Activated CD4-positive, alpha-beta T cell treated with anti-CD3 and anti-CD28 coated beads for 36 hours (primary cell): ENCODE measurements around the gene PRSS3. TPM values are rescaled to one million over a fixed set of nuclear protein-coding genes. Genes with fewer than 3 reads are reported as not detected.
A peak's percentile ranks its signal among the peaks of the same experiment; 100 is the strongest.
"Not testable (repeated sequence)": the region's sequence is repeated elsewhere in the genome, so short reads cannot be mapped to it uniquely, and the experiment has no call there.

Source experiments
- ATAC-seq: fragments of 200-7000 bp; cut with Tn5 transposase; one replicate; pipeline ENCODE4 v1.10.0; 2021; ENCODE audit warnings: mild to moderate bottlenecking, moderate library complexity
- CTCF ChIA-PET: fragments of 350-600 bp; sonication (Branson Sonifier 250); formaldehyde crosslinking; loops from one replicate; lab custom pipeline; 2021; ENCODE audit warnings: antibody characterized with exemption; lab: Charles Lee
- POLR2A ChIA-PET: fragments of 350-600 bp; sonication (Branson Sonifier 250); formaldehyde crosslinking; loops from one replicate; lab custom pipeline; 2021; ENCODE audit warnings: antibody characterized with exemption, inconsistent platforms; lab: Charles Lee
- DNase-seq: peaks from one replicate; pipeline ENCODE4 v3.0.0-alpha.2; 2020
- H3K27ac Mint-ChIP-seq: one replicate; pipeline ENCODE4 v1.8.0; 2021; ENCODE audit warnings: mixed read lengths
- H3K27me3 Mint-ChIP-seq: one replicate; pipeline ENCODE4 v1.8.0; 2021; ENCODE audit warnings: mixed read lengths
- H3K36me3 Mint-ChIP-seq: one replicate; pipeline ENCODE4 v1.8.0; 2021; ENCODE audit warnings: low read depth, mixed read lengths
- H3K4me1 Mint-ChIP-seq: one replicate; pipeline ENCODE4 v1.8.0; 2021; ENCODE audit warnings: mixed read lengths
- H3K4me3 Mint-ChIP-seq: one replicate; pipeline ENCODE4 v1.8.0; 2021; ENCODE audit warnings: mild to moderate bottlenecking, moderate library complexity, mixed read lengths
- H3K9me3 Mint-ChIP-seq: one replicate; pipeline ENCODE4 v1.8.0; 2021; ENCODE audit warnings: low read depth, mixed read lengths
- intact Hi-C, 2 experiments: fragments of 100-400 bp; cut with DNase I in 1 of 2; cut with micrococcal nuclease in 1 of 2; formaldehyde crosslinking; loops; one replicate each; pipeline versions ENCODE4 v1.14.2 to v1.15.1; 2022 to 2024; cut with DNase I, micrococcal nuclease
- total RNA-seq, 2 experiments: library from RNA; stranded (reverse); gene quantifications; one replicate each; pipeline ENCODE4 v1.2.3, GENCODE V29; 2021

PRSS3 gene
- total RNA-seq, 2 experiments from 2014 or later: not detected

DNA sequence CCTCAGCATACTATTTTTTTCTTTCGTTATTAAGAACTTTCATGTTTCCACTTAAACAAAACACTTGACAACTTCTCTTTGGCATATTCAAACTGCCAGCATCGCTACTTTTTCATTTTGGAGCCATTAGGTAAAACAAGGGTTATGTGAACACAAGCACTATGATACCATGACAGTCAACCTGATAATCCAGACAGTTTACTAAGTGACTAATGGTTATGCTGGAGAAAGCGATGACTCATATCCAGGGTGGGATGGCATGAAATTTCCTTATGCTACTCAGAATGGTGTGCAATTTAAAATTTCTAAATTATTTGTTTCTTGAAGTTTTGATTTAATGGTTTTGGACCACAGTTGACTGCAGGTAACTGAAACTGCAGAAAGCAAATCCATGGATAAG lies 29.9 kb upstream of the PRSS3 start:
- Mint-ChIP-seq H3K27me3 (peaks cover 3% of the 10 kb centered on the region), H3K9me3 (no peaks in the 10 kb centered on the region), H3K4me3 (no peak overlapping the region), H3K36me3 (no peaks in the 10 kb centered on the region), H3K27ac (no peak overlapping the region), H3K4me1 (peaks cover 10% of the 10 kb centered on the region)
- DNase-seq: no peak
- intact Hi-C loops: no loop called here
- no peak for ATAC-seq
- CTCF ChIA-PET: no interaction called here
- POLR2A ChIA-PET: no interaction called here

DNA sequence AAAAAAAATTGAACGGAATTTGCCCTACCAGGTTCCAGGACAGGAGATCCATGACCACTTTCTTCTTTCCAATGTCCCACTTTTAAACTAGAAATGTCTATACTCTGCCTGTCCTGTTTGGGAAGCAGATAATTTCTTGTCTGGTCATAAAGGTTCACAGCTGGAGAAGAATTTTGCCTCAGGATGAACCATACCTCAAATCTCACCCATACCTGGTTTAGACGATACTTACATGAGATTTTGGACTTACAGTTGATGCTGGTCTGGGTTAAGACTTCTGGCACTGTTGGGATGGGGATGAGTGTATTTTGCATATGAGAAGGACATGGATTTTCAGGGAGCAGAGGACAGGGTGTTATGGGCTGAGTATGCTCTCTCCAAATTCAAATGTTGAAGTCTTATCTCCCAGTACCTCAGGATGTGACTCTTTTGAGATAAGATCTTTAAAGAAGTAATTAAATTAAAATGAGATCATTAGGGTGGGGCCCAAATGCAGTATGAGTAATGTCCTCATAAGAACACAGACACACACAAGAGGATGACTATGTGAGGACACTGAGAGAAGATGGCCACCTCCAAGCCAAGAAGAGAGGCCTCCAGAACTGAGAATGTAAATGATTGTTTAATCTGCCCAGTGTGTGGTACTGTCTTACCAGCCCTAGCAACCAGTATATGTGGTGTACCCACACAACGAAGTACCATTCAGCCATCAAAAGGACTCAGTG lies 25.0 kb upstream of the PRSS3 start:
- ATAC-seq: peak; percentile 53
- H3K36me3 Mint-ChIP-seq, H3K4me1 Mint-ChIP-seq, POLR2A ChIA-PET, intact Hi-C loops, H3K4me3 Mint-ChIP-seq, H3K27ac Mint-ChIP-seq, CTCF ChIA-PET, DNase-seq, H3K9me3 Mint-ChIP-seq, H3K27me3 Mint-ChIP-seq: not testable (repeated sequence)

DNA sequence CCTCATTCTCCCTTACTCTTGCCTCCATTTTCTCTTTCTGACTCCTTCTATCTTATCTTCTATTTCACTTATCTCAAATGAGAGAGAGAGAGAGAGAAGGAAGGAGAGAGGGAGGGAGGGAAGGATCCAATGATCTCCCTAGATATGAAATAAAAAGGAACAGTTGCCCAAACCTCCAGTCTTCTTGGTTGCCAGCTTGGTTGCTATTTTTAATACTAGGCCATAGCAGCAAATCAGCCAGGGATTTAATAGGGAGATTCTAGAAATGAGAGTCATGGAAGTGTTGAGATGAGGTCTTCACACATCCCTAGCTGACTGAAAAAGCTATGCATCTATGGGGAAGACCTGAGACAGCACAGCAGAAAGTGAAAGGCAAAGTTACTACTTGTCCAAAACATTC lies 22.2 kb upstream of the PRSS3 start:
- H3K9me3 Mint-ChIP-seq, H3K36me3 Mint-ChIP-seq, CTCF ChIA-PET: not testable (repeated sequence)

DNA sequence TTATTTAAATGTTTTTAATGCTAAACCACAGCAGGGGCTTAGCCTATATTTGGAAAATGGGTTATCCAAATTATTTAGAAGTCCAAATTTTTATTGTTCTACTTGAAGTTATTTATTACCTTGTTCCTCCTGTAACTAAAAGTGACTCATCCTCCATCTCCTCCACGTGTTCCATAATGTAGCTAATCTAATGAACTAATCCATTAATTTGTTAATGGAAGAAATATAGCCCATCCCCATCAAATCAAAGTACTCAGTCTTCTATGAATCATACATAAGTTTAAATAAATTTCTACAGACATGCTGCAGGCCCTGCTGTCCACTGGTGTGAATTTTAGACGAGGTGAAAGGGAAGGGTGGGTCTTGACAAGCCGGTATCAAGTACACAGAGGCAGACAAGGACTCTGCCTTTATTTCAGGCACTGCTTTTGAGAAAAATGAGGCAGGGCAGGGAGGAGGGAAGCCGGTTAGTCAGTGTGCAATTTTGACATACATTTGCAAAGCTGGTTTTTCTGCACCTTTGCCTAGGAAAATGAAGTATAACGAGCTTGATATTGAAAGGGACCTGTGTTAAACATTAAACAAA lies 21.2 kb upstream of the PRSS3 start:
- intact Hi-C loops, H3K27me3 Mint-ChIP-seq, ATAC-seq, H3K9me3 Mint-ChIP-seq, H3K27ac Mint-ChIP-seq, H3K4me3 Mint-ChIP-seq, H3K36me3 Mint-ChIP-seq, POLR2A ChIA-PET, DNase-seq: not testable (repeated sequence)
- H3K4me1 Mint-ChIP-seq: peaks cover 11% of the 10 kb centered on the region
- CTCF ChIA-PET: interaction anchor here (0.6 kb wide), 1 partner anchor 349 kb away, joined by 3 read pairs; no protein-coding TSS in a partner anchor

More for the DNA sequence above, 22.2 kb upstream of the PRSS3 start:
- H3K4me1 Mint-ChIP-seq, POLR2A ChIA-PET, DNase-seq, H3K4me3 Mint-ChIP-seq, H3K27me3 Mint-ChIP-seq, ATAC-seq, H3K27ac Mint-ChIP-seq, intact Hi-C loops: not testable (repeated sequence)

DNA sequence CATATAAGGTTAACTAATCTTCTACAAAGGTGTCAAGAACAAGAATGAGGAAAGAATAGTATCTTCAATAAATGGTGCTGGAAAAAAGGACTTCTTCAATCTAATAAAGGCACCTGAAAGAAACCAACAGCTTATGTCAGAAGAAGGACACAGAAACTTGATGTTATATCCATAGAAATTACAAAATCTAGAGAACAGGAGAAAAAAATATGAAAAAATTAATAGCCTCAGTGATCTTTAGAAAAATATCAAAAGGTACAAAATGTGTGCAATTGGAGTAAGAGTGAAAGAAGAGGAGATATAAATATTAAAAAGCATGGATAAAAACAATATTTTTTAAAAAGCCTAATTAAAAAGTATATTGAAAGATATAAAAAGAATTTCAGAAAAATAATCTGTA lies 18.8 kb upstream of the PRSS3 start:
- Mint-ChIP-seq H3K4me3 (no peak overlapping the region), H3K36me3 (no peaks in the 10 kb centered on the region), H3K9me3 (no peaks in the 10 kb centered on the region), H3K27ac (no peak overlapping the region), H3K4me1 (peaks cover 5% of the 10 kb centered on the region), H3K27me3 (peaks cover 3% of the 10 kb centered on the region)
- CTCF ChIA-PET: interaction anchor here (0.6 to 2.2 kb wide), 6 partner anchors 14 to 593 kb away, joined by 3 to 5 read pairs (median 4); no protein-coding TSS in a partner anchor
- intact Hi-C loops: no loop called here
- ATAC-seq (no peak), DNase-seq (no peak)
- POLR2A ChIA-PET: interaction anchor here (0.6 kb wide), 1 partner anchor 104 kb away, joined by 3 read pairs; no protein-coding TSS in a partner anchor

DNA sequence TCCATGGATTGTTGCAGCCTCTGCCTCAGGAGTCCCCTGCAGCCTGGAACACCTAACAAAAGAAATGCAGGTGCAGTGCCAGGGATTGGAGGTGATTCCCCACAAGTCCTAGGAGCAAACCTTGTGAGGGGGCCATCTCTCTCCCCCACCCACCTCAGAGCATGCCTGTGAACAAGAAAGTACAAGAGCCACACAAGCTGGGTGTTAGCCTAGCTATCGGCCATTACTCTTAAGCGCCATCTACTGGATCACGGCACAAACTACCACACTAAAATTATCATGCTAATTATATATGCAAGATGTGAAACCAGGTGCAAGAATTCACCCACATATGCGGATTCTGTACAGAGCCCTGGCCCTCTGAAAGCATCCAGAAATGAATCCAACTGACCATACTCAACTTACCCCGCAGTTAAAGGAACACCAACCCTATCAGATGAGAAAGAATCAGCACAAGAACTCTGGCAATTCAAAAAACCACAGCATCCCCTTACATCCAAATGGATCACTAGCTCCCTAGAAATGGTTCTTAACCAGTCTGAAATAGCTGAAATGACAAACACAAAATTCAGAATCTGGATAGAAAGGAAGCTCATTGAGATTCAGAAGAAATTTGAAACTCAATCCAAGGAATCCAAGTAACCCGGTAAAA lies 16.5 kb upstream of the PRSS3 start:
- H3K4me3 Mint-ChIP-seq: no peak overlapping the region
- ChIA-PET POLR2A (no interaction called here), CTCF (interaction anchor here (0.6 to 3.4 kb wide), 22 partner anchors 9 to 327 kb away, joined by 3 to 33 read pairs (median 4); partner anchors contain the start of gene PRSS3)
- H3K4me1 Mint-ChIP-seq: peaks cover 5% of the 10 kb centered on the region
- H3K9me3 Mint-ChIP-seq: no peaks in the 10 kb centered on the region
- H3K36me3 Mint-ChIP-seq: no peaks in the 10 kb centered on the region
- peaks cover 3% of the 10 kb centered on the region for H3K27me3 Mint-ChIP-seq
- ATAC-seq (peak; percentile 96), DNase-seq (peak; percentile 64)
- intact Hi-C loops: loop anchor here (1.0 kb wide), 2 partner anchors 41 to 155 kb away; no protein-coding TSS in a partner anchor
- H3K27ac Mint-ChIP-seq: no peak overlapping the region

DNA sequence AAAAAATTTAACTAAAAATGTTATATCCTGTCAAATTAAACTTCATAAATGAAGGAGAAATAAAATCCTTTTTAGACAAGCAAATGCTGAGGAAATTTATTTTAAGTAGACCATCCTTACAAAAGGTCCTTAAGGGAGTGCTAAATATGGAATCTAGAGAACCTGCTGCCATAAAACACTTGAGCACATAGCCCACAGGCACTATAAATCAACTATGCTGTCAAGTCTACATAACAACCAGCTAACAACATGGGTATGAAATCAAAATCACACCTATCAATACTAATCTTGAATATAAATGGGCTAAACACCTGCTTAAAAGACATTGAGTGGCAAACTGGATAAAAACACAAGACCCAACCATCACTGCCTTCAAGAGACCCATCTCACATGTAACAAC lies 15.1 kb upstream of the PRSS3 start:
- POLR2A ChIA-PET: no interaction called here
- Mint-ChIP-seq H3K36me3 (no peaks in the 10 kb centered on the region), H3K4me1 (peaks cover 5% of the 10 kb centered on the region), H3K27me3 (peaks cover 5% of the 10 kb centered on the region), H3K9me3 (no peaks in the 10 kb centered on the region), H3K27ac (no peak overlapping the region), H3K4me3 (no peak overlapping the region)
- CTCF ChIA-PET: interaction anchor here (0.6 to 3.4 kb wide), 2 partner anchors 42 to 87 kb away, joined by 3 to 33 read pairs; no protein-coding TSS in a partner anchor
- ATAC-seq (no peak), DNase-seq (no peak)
- intact Hi-C loops: no loop called here

DNA sequence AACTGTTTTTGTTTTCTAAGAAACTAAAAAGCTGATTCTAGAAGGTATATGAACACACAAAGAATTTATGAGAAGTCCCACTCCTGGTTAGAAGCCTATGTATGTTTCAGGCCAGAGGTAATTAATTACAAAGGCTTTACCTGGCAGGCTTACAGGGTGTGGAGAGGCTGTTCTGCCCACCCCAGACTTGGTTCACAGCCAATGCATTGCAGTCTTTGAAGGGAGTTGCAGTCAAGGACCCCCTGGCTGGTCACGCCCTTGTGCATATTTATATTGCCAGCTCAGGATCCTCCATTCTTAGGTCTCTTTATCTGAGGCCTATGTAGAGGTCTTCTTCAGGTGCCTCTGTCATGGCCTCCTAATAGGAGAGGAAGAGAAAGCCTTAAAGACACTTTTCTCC lies 13.6 kb upstream of the PRSS3 start:
- POLR2A ChIA-PET: no interaction called here
- Mint-ChIP-seq H3K27me3 (peaks cover 9% of the 10 kb centered on the region), H3K36me3 (no peaks in the 10 kb centered on the region), H3K4me1 (peaks cover 5% of the 10 kb centered on the region), H3K9me3 (no peaks in the 10 kb centered on the region), H3K4me3 (no peak overlapping the region), H3K27ac (no peak overlapping the region)
- DNase-seq (no peak), ATAC-seq (no peak)
- intact Hi-C loops: no loop called here
- CTCF ChIA-PET: interaction anchor here (1.1 kb wide), 1 partner anchor 14 kb away, joined by 3 read pairs; the partner anchor contains the start of gene PRSS3

DNA sequence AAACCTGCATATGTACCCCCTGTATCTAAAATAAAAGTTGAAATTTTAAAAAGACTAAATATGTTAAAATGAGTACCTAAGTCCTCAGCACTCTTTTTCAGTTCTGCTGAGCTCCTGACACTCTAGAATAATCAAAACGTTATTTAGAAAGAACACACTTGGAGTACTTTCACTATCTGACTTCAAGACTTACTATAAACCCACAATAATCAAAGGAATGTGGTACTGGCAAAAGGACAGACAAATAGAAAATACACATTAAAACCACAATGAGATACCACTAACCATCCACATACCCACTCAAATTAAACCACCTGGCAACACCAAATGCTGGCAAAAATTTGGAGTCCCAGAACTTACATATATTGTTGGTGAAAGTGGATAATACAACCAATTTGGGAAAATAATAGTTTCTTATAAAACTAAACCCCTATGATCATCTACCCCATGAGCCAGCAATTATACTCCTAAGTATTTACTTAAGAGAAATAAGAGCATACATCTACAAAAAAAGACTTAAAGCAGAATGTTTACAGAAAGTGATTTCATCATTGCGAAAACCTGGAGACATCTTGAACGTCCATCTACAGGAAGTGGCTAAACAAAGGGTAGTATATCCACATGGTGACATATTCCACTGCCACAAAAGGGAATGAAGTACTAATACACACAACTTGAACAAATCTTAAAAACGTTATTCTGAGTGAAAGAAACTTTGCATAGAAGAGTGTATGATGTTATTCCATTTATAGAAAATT lies 12.8 kb upstream of the PRSS3 start:
- CTCF ChIA-PET: no interaction called here
- DNase-seq (no peak), ATAC-seq (no peak)
- POLR2A ChIA-PET: no interaction called here
- H3K4me1 Mint-ChIP-seq: peaks cover 5% of the 10 kb centered on the region
- H3K27me3 Mint-ChIP-seq: peaks cover 9% of the 10 kb centered on the region
- no peaks in the 10 kb centered on the region for H3K36me3 Mint-ChIP-seq
- H3K27ac Mint-ChIP-seq: no peak overlapping the region
- H3K4me3 Mint-ChIP-seq: no peak overlapping the region
- H3K9me3 Mint-ChIP-seq: no peaks in the 10 kb centered on the region
- intact Hi-C loops: no loop called here

DNA sequence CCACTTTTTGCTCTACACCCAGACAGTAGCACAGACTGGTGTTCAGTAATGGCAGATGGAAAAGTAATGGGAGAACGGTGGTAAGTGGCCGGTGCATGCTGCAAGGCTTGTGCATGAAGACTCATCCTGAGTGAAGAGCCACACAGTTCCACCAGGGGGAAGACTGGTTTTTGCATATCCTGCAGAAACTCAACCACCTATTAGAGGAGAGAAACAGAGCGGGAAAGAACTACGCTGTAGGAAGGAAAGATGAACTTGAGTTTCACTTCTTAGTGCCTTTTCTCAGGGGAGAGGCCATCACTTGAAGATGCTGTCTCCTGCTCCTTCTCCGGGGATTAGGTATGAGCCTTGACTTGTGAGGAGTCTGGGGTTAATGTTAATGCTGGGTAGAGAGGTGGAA lies 9.4 kb upstream of the PRSS3 start:
- ChIA-PET CTCF (no interaction called here), POLR2A (no interaction called here)
- no peak for ATAC-seq
- no peak for DNase-seq
- Mint-ChIP-seq H3K9me3 (no peaks in the 10 kb centered on the region), H3K4me1 (no peaks in the 10 kb centered on the region), H3K4me3 (no peak overlapping the region), H3K27ac (no peak overlapping the region), H3K27me3 (peaks cover 7% of the 10 kb centered on the region), H3K36me3 (no peaks in the 10 kb centered on the region)
- intact Hi-C loops: no loop called here

DNA sequence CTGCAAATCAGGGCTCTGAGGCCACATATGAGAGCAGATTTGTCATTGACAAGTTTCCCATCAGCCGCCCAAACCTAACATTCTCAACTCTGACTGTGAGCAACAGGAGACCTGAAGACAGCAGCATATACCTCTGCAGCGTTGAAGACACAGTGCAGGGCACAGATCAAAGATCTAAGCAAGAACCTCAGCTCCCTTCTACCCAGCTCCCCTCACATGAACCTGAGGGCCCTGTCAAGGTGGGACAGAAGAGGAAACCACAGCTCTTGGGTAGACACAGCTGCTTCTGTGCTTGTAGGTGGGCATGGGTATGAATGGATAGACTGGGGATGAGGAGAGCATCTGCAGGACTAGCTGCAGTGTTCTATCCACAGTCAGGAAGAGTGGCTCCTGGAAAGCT lies 8.7 kb upstream of the PRSS3 start:
- no peak for DNase-seq
- no peaks in the 10 kb centered on the region for H3K9me3 Mint-ChIP-seq
- H3K4me1 Mint-ChIP-seq: no peaks in the 10 kb centered on the region
- H3K27me3 Mint-ChIP-seq: peaks cover 7% of the 10 kb centered on the region
- no peak overlapping the region for H3K27ac Mint-ChIP-seq
- POLR2A ChIA-PET: no interaction called here
- CTCF ChIA-PET: interaction anchor here (2.7 kb wide), 1 partner anchor 8 kb away, joined by 13 read pairs; no protein-coding TSS in a partner anchor
- H3K4me3 Mint-ChIP-seq: no peak overlapping the region
- H3K36me3 Mint-ChIP-seq: no peaks in the 10 kb centered on the region
- intact Hi-C loops: no loop called here
- no peak for ATAC-seq
